Immature natural killer cell (primary cell): Measurements from ENCODE around the gene FCN2. TPM values are rescaled to one million over a fixed set of nuclear protein-coding genes. Genes with fewer than 3 reads are reported as not detected.

ENCODE experiments used
- polyA plus RNA-seq, 3 donors: library from polyadenylated mRNA; unstranded; fragments of 300-500 nt; fragmentation: Illumina TruSeq; gene quantifications; one replicate each; pipeline ENCODE4 v1.2.3, GENCODE V29; 2021

FCN2 gene
- polyA plus RNA-seq, 3 donors from 2014 or later, result not detected

Other genes starting within 250 kb of the FCN2 start
- gene COL5A1, start 239.0 kb upstream of the FCN2 start, polyA plus RNA-seq, result not detected
- gene FCN1, start 37.1 kb downstream of the FCN2 start, polyA plus RNA-seq, result 10 to 100 TPM in 2 of 3 donors, 1 to 10 TPM in 1; 8.9 to 47.6 (median 24.2) TPM
- not detected for gene OLFM1, start 206.9 kb downstream of the FCN2 start, polyA plus RNA-seq